Measurements from ENCODE around the gene KIF21A. TPM values are rescaled to one million over a fixed set of nuclear protein-coding genes. Genes with fewer than 3 reads are reported as not detected.

KIF21A gene
- total RNA-seq, 1 donor from 2014 or later, result 24.4 TPM

DNA sequence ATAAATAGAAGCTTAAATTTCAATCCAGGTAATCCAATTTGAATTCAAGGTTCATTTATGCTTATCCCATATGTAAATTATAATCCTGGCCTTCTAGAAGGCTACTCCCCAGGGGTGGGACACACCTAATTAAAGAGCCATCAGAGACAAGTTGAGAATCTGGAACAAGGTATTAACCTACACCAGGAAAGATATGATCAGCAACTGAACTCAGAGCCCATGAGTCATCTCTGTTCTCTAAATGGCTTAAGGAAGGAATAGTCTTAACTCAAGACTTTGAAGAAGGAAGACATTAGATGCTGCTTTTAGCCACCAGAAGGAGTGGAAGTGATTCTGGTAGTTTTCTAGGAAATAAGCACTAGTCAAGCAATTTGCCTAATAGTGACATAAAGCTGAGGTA lies 88.0 kb downstream of the KIF21A start:
- Mint-ChIP-seq H3K27ac (no peak overlapping the region), H3K27me3 (ENCODE audit: low read depth) (no peaks in the 10 kb centered on the region), H3K4me3 (no peak overlapping the region), H3K4me1 (peaks cover 6% of the 10 kb centered on the region), H3K9me3 (no peaks in the 10 kb centered on the region), H3K36me3 (peaks cover 20% of the 10 kb centered on the region)
- DNase-seq (ENCODE audit: low spot score in 2 of 2, unreplicated experiment in 2 of 2), result no peak
- TF ChIP-seq, protein P1, sequence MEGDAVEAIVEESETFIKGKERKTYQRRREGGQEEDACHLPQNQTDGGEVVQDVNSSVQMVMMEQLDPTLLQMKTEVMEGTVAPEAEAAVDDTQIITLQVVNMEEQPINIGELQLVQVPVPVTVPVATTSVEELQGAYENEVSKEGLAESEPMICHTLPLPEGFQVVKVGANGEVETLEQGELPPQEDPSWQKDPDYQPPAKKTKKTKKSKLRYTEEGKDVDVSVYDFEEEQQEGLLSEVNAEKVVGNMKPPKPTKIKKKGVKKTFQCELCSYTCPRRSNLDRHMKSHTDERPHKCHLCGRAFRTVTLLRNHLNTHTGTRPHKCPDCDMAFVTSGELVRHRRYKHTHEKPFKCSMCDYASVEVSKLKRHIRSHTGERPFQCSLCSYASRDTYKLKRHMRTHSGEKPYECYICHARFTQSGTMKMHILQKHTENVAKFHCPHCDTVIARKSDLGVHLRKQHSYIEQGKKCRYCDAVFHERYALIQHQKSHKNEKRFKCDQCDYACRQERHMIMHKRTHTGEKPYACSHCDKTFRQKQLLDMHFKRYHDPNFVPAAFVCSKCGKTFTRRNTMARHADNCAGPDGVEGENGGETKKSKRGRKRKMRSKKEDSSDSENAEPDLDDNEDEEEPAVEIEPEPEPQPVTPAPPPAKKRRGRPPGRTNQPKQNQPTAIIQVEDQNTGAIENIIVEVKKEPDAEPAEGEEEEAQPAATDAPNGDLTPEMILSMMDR (IDR thresholded peaks at IDR 0.05; ENCODE audit: unreplicated experiment), result no peak

DNA sequence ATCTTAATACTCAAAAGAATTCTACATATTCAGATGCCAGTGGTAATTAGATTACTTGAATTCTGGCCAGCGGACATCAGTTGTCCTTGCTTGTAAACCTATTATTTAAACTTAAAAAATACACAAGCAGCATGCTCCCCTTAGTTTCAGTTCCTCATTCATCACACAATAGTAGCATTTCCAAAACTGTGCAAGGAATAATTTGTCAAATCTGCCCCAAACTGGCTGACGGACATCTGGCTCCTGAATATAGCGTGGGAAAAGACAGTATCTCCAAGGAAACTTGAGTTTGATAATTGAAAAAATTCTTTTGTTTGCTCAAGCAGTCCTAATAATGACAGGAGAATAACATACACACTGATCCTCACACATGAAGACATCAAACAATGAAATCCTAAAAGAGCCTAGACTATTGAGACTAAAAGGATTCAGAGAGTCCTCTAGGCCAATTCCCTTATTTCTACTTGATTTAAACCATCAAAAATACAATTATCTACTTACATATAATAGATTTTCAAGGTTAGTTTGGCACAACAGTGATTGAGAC lies 90.4 kb downstream of the KIF21A start:
- H3K36me3 Mint-ChIP-seq, result peaks cover 14% of the 10 kb centered on the region
- DNase-seq (ENCODE audit: low spot score in 2 of 2, unreplicated experiment in 2 of 2), result no peak
- no peak overlapping the region for H3K4me3 Mint-ChIP-seq
- H3K4me1 Mint-ChIP-seq, result peaks cover 6% of the 10 kb centered on the region
- H3K27me3 Mint-ChIP-seq (ENCODE audit: low read depth), result no peaks in the 10 kb centered on the region
- TF ChIP-seq, protein P1 (IDR thresholded peaks at IDR 0.05; ENCODE audit: unreplicated experiment), result no peak
- no peaks in the 10 kb centered on the region for H3K9me3 Mint-ChIP-seq
- H3K27ac Mint-ChIP-seq, result no peak overlapping the region

DNA sequence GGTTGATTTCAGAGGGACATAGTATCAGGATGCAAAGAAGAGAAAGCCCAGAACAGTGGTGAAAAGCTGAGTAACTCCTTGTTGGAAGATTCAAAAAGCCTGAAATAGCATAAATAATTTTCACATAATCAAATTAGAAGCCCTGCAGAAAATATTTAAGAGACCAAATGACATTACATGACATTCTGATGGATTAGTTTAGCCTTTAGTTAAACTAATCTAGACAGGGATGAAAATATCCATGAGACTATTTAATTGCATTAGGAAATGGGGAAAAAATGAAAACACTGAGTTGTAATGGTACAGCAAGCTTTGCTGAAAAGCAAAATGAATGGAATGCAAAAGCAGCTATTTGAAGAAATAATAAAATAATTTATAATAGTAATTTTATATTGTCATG lies 91.8 kb downstream of the KIF21A start:
- no peak overlapping the region for H3K4me3 Mint-ChIP-seq
- no peak for DNase-seq (ENCODE audit: low spot score in 2 of 2, unreplicated experiment in 2 of 2)
- H3K4me1 Mint-ChIP-seq, result peaks cover 6% of the 10 kb centered on the region
- no peaks in the 10 kb centered on the region for H3K9me3 Mint-ChIP-seq
- H3K27me3 Mint-ChIP-seq (ENCODE audit: low read depth), result no peaks in the 10 kb centered on the region
- peak overlapping the region; percentile 27 for H3K27ac Mint-ChIP-seq
- peaks cover 9% of the 10 kb centered on the region for H3K36me3 Mint-ChIP-seq
- TF ChIP-seq, protein P1 (IDR thresholded peaks at IDR 0.05; ENCODE audit: unreplicated experiment), result no peak

DNA sequence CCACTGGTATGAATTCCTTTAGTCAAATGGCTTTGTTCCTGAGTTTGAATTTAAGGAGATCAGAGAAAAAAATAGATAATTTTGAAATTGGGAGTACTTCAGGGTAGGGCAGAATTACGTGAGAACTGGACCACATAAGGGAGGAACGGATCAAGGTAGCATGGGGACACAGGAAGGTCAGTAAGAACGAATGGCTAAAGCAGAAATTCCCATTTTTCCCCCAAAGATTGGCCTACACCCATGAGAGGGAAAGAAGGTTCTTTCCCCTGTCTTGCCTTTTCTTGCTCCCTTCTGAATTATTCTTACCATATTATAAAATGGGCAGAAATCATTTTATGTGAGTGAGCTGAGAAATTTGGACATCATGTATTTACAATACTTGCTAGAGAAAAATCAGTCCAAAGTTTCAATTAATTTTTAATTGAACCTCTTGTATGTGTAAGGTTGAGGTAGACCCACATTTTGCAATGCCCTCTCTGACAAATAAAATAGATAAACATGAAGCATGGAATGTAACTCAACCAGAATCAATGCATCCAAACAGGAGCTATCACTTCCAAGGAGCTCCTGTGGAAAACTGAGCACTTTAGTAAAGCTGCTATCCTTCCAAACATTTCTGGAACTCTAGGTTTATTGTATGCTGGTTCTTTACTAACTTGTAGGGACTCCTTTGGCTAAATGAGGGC lies 93.8 kb downstream of the KIF21A start:
- H3K27ac Mint-ChIP-seq, result no peak overlapping the region
- H3K36me3 Mint-ChIP-seq, result no peaks in the 10 kb centered on the region

DNA sequence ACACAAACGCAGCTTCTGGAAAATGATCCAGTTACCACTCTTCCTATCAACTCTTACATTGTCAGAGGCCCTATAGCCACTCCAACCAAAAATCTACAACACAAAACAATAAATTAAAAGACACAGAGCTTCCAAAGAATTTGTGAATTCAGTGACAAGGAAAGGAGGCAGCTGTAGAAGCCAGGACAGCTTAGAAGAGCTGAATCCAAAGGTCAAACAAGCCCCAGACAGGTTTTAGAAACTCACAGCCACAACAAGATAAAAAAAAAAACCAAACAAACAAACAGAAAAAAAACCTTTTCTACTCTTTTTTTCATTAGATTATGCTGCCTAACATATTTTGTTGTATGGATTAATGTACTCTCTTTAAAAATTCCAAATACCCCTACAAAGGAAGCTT lies 94.4 kb downstream of the KIF21A start:
- peaks cover 6% of the 10 kb centered on the region for H3K4me1 Mint-ChIP-seq
- no peaks in the 10 kb centered on the region for H3K27me3 Mint-ChIP-seq (ENCODE audit: low read depth)
- H3K27ac Mint-ChIP-seq, result no peak overlapping the region
- no peaks in the 10 kb centered on the region for H3K36me3 Mint-ChIP-seq
- DNase-seq (ENCODE audit: low spot score in 2 of 2, unreplicated experiment in 2 of 2), result no peak
- no peaks in the 10 kb centered on the region for H3K9me3 Mint-ChIP-seq
- no peak overlapping the region for H3K4me3 Mint-ChIP-seq
- TF ChIP-seq, protein P1 (IDR thresholded peaks at IDR 0.05; ENCODE audit: unreplicated experiment), result no peak

More for the DNA sequence above, 93.8 kb downstream of the KIF21A start:
- no peaks in the 10 kb centered on the region for H3K9me3 Mint-ChIP-seq
- DNase-seq (ENCODE audit: low spot score in 2 of 2, unreplicated experiment in 2 of 2), result no peak
- H3K4me1 Mint-ChIP-seq, result peaks cover 6% of the 10 kb centered on the region
- TF ChIP-seq, protein P1 (IDR thresholded peaks at IDR 0.05; ENCODE audit: unreplicated experiment), result no peak
- H3K4me3 Mint-ChIP-seq, result no peak overlapping the region
- no peaks in the 10 kb centered on the region for H3K27me3 Mint-ChIP-seq (ENCODE audit: low read depth)

Measured in mesothelial cell of epicardium (in vitro differentiated cells).